Body of pancreas (tissue), 4 donors: Measurements from ENCODE around the gene E2F2.

Experiments used
- POLR2A ChIP-seq, 3 donors: fragments of 450-650 bp; IDR thresholded peaks; one replicate each; pipeline ENCODE4 v1.6.1; 2016; ENCODE audit warnings: antibody characterized with exemption in 3 of 3, mild to moderate bottlenecking in 2 of 3
- TF ChIP-seq, protein P1 (sequence below), 7 experiments: fragments of 450-650 bp in 4 of 7; fragments of 200-600 bp in 3 of 7; sonication (generic) in 3 of 7; IDR thresholded peaks; one replicate each; pipeline ENCODE4 v1.5.1; 2016 to 2019; ENCODE audit warnings: antibody characterized with exemption in 7 of 7

- TF ChIP-seq, protein P1, sequence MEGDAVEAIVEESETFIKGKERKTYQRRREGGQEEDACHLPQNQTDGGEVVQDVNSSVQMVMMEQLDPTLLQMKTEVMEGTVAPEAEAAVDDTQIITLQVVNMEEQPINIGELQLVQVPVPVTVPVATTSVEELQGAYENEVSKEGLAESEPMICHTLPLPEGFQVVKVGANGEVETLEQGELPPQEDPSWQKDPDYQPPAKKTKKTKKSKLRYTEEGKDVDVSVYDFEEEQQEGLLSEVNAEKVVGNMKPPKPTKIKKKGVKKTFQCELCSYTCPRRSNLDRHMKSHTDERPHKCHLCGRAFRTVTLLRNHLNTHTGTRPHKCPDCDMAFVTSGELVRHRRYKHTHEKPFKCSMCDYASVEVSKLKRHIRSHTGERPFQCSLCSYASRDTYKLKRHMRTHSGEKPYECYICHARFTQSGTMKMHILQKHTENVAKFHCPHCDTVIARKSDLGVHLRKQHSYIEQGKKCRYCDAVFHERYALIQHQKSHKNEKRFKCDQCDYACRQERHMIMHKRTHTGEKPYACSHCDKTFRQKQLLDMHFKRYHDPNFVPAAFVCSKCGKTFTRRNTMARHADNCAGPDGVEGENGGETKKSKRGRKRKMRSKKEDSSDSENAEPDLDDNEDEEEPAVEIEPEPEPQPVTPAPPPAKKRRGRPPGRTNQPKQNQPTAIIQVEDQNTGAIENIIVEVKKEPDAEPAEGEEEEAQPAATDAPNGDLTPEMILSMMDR (IDR thresholded peaks at IDR 0.05), result no peak
- TF ChIP-seq POLR2A (IDR thresholded peaks at IDR 0.05), result no peak
These were observed 44.3 kb upstream of the E2F2 start for GRCh38 chr1:23575226-23575810.
